HG02852 (cell line): ENCODE data around the gene TMEM38A.
A peak's percentile ranks its signal among the peaks of the same experiment; 100 is the strongest.
"Not testable (repeated sequence)": the region's sequence is repeated elsewhere in the genome, so short reads cannot be mapped to it uniquely, and the experiment has no call there.

Experiments used
- ATAC-seq: cut with Tn5 transposase; IDR thresholded peaks from one replicate; pipeline ENCODE4 v1.9.1; 2021; ENCODE audit warnings: mild to moderate bottlenecking, moderate library complexity; ENCODE audit not compliant: unreplicated experiment

The TMEM38A gene

GRCh38 chr19:16631465-16631864, 29.5 kb upstream of the TMEM38A start:
- ATAC-seq, result no peak

GRCh38 chr19:16637535-16637934, 23.4 kb upstream of the TMEM38A start:
- ATAC-seq, result no peak

- ATAC-seq, result no peak
These were observed 22.3 kb upstream of the TMEM38A start for GRCh38 chr19:16638666-16639065.

GRCh38 chr19:16640951-16641350, 20.0 kb upstream of the TMEM38A start:
- no peak for ATAC-seq

- ATAC-seq, result no peak
These were observed 19.2 kb upstream of the TMEM38A start for GRCh38 chr19:16641695-16642094.

GRCh38 chr19:16645140-16645539, 15.8 kb upstream of the TMEM38A start:
- ATAC-seq, result no peak

- no peak for ATAC-seq
These were observed 11.2 kb upstream of the TMEM38A start for GRCh38 chr19:16649734-16650133.

GRCh38 chr19:16650821-16651220, 10.1 kb upstream of the TMEM38A start:
- no peak for ATAC-seq

GRCh38 chr19:16651421-16652188, 9.3 kb upstream of the TMEM38A start:
- ATAC-seq, result not testable (repeated sequence)

- ATAC-seq, result no peak
These were observed 8.1 kb upstream of the TMEM38A start for GRCh38 chr19:16652854-16653253.

- no peak for ATAC-seq
These were observed 6.8 kb upstream of the TMEM38A start for GRCh38 chr19:16654140-16654539.

GRCh38 chr19:16654627-16655026, 6.3 kb upstream of the TMEM38A start:
- ATAC-seq, result no peak

- ATAC-seq, result no peak
These were observed 5.2 kb upstream of the TMEM38A start for GRCh38 chr19:16655727-16656126.

- no peak for ATAC-seq
These were observed 3.6 kb upstream of the TMEM38A start for GRCh38 chr19:16657384-16657783.

- no peak for ATAC-seq
These were observed 1.5 kb upstream of the TMEM38A start for GRCh38 chr19:16659464-16659831.

GRCh38 chr19:16659832-16660708, 869 bp upstream of the TMEM38A start, which contains the start of gene SMIM7:
Gene SMIM7 (minus strand): TSS chr19:16660144. CDS start chr19:16660110, 34 bp downstream.
- ATAC-seq, result peak; percentile 88

- ATAC-seq, result no peak
These were observed 618 bp downstream of the TMEM38A start for GRCh38 chr19:16661480-16662034.

GRCh38 chr19:16668176-16668575, 7.2 kb downstream of the TMEM38A start:
- ATAC-seq, result no peak

GRCh38 chr19:16668702-16669101, 7.8 kb downstream of the TMEM38A start:
- ATAC-seq, result not testable (repeated sequence)

GRCh38 chr19:16670291-16670690, 9.4 kb downstream of the TMEM38A start:
- ATAC-seq, result no peak

- no peak for ATAC-seq
These were observed 10.8 kb downstream of the TMEM38A start for GRCh38 chr19:16671652-16672274.
